H9 (cell line): ENCODE data around the gene PLXNA4. TPM values are rescaled to one million over a fixed set of nuclear protein-coding genes. Genes with fewer than 3 reads are reported as not detected.

Source experiments
- DNase-seq: peaks from one replicate; pipeline ENCODE4 v3.0.0-alpha.2; 2017
- H2AFZ ChIP-seq: one replicate; pipeline ENCODE4 v1.6.1; 2013; ENCODE audit warnings: mild to moderate bottlenecking, low read length, control low read depth, moderate library complexity
- H2AK5ac ChIP-seq: 2 replicates; pipeline ENCODE4 v1.6.1; 2013; ENCODE audit warnings: low read length, control low read depth, mixed read lengths; ENCODE audit not compliant: insufficient read length
- H2BK120ac ChIP-seq: one replicate; pipeline ENCODE4 v1.6.1; 2013; ENCODE audit warnings: low read depth, mild to moderate bottlenecking, low read length, control low read depth, inconsistent platforms; ENCODE audit not compliant: poor library complexity, severe bottlenecking
- H2BK12ac ChIP-seq: 2 replicates; pipeline ENCODE4 v1.6.1; 2013; ENCODE audit warnings: low read length, control low read depth, mixed read lengths, low read depth; ENCODE audit not compliant: insufficient read length
- H2BK15ac ChIP-seq: 2 replicates; pipeline ENCODE4 v1.6.1; 2013; ENCODE audit warnings: low read depth, low read length, control low read depth
- H2BK20ac ChIP-seq: one replicate; pipeline ENCODE4 v1.6.1; 2013; ENCODE audit warnings: low read depth, mild to moderate bottlenecking, low read length, control low read depth, inconsistent platforms; ENCODE audit not compliant: poor library complexity, severe bottlenecking
- H2BK5ac ChIP-seq: 2 replicates; pipeline ENCODE4 v1.6.1; 2013; ENCODE audit warnings: low read length, control low read depth, mixed read lengths; ENCODE audit not compliant: insufficient read length
- H3K14ac ChIP-seq: 2 replicates; pipeline ENCODE4 v1.6.1; 2013; ENCODE audit warnings: low read length, control low read depth; ENCODE audit not compliant: insufficient read depth
- H3K18ac ChIP-seq: 2 replicates; pipeline ENCODE4 v1.6.1; 2013; ENCODE audit warnings: low read depth, mild to moderate bottlenecking, mixed read lengths, low read length, control low read depth; ENCODE audit not compliant: insufficient read length
- H3K23ac ChIP-seq: 2 replicates; pipeline ENCODE4 v1.6.1; 2013; ENCODE audit warnings: low read length, control low read depth, mixed read lengths, low read depth; ENCODE audit not compliant: insufficient read length
- H3K23me2 ChIP-seq: 2 replicates; pipeline ENCODE4 v1.6.1; 2013; ENCODE audit warnings: low read depth, mild to moderate bottlenecking, mixed read lengths, low read length, control low read depth; ENCODE audit not compliant: insufficient read length, poor library complexity, severe bottlenecking
- H3K27ac ChIP-seq: 2 replicates; pipeline ENCODE4 v1.5.1; 2013; ENCODE audit warnings: low read length, control low read depth, mixed read lengths, low read depth; ENCODE audit not compliant: insufficient read length
- H3K27me3 ChIP-seq: 2 replicates; pipeline ENCODE4 v1.6.1; 2013; ENCODE audit warnings: low read length, control low read depth, inconsistent platforms; ENCODE audit not compliant: insufficient read depth
- H3K4ac ChIP-seq: 2 replicates; pipeline ENCODE4 v1.6.1; 2013; ENCODE audit warnings: low read depth, mild to moderate bottlenecking, control low read depth, inconsistent platforms, low read length, moderate library complexity
- H3K4me1 ChIP-seq: 2 replicates; pipeline ENCODE4 v1.6.1; 2013; ENCODE audit warnings: low read length, control low read depth, inconsistent platforms; ENCODE audit not compliant: insufficient read depth
- H3K4me2 ChIP-seq: 2 replicates; pipeline ENCODE4 v1.6.1; 2013; ENCODE audit warnings: low read length, control low read depth, mixed read lengths; ENCODE audit not compliant: insufficient read length, insufficient read depth
- H3K56ac ChIP-seq: 2 replicates; pipeline ENCODE4 v1.6.1; 2013; ENCODE audit warnings: low read depth, mild to moderate bottlenecking, mixed read lengths, low read length, control low read depth; ENCODE audit not compliant: insufficient read length
- H3K79me1 ChIP-seq: 2 replicates; pipeline ENCODE4 v1.6.1; 2013; ENCODE audit warnings: low read depth, mild to moderate bottlenecking, moderate library complexity, low read length, control low read depth, inconsistent platforms; ENCODE audit not compliant: insufficient read depth, poor library complexity, severe bottlenecking
- H3K79me2 ChIP-seq: 2 replicates; pipeline ENCODE4 v1.6.1; 2013; ENCODE audit warnings: low read length, control low read depth, inconsistent platforms; ENCODE audit not compliant: insufficient read depth
- H3K9ac ChIP-seq: 2 replicates; pipeline ENCODE4 v1.6.1; 2013; ENCODE audit warnings: low read length, control low read depth, mixed read lengths; ENCODE audit not compliant: insufficient read length; ENCODE audit errors: extremely low read depth
- H3K9me3 ChIP-seq: one replicate; pipeline ENCODE4 v1.6.1; 2013; ENCODE audit warnings: low read depth, low read length, inconsistent platforms; ENCODE audit not compliant: control insufficient read depth
- H3T11ph ChIP-seq: one replicate; pipeline ENCODE4 v1.6.1; 2013; ENCODE audit warnings: mild to moderate bottlenecking, low read length, control low read depth, inconsistent platforms
- H4K20me1 ChIP-seq: one replicate; pipeline ENCODE4 v1.6.1; 2013; ENCODE audit not compliant: control insufficient read depth, insufficient read length, insufficient read depth
- H4K5ac ChIP-seq: 2 replicates; pipeline ENCODE4 v1.6.1; 2013; ENCODE audit warnings: low read depth, mild to moderate bottlenecking, mixed read lengths, low read length, control low read depth; ENCODE audit not compliant: insufficient read length
- H4K8ac ChIP-seq: replicated peaks from 2 replicates; pipeline ENCODE4 v1.6.1; 2013; ENCODE audit warnings: low read length, control low read depth, mixed read lengths, low read depth; ENCODE audit not compliant: insufficient read length
- H4K91ac ChIP-seq: 2 replicates; pipeline ENCODE4 v1.6.1; 2013; ENCODE audit warnings: low read depth, mild to moderate bottlenecking, moderate library complexity, mixed read lengths, low read length, control low read depth; ENCODE audit not compliant: insufficient read length
- H3K27ac Mint-ChIP-seq, 3 experiments: 2 replicates in 2 of 3; 3 replicates in 1 of 3; pipeline ENCODE4 v1.8.0; 2020 to 2021; ENCODE audit warnings: mixed read lengths in 3 of 3, mild to moderate bottlenecking in 1 of 3, moderate library complexity in 1 of 3
- H3K27me3 Mint-ChIP-seq: 2 replicates; pipeline ENCODE4 v1.8.0; 2021; ENCODE audit warnings: low read depth, mild to moderate bottlenecking, moderate library complexity, mixed read lengths
- H3K36me3 Mint-ChIP-seq, 3 experiments: 2 replicates in 2 of 3; 3 replicates in 1 of 3; pipeline ENCODE4 v1.8.0; 2020 to 2021; ENCODE audit warnings: low read depth in 3 of 3, mixed read lengths in 3 of 3; ENCODE audit not compliant: insufficient read depth in 1 of 3
- H3K4me1 Mint-ChIP-seq, 2 experiments: 2 replicates each; pipeline ENCODE4 v1.8.0; 2020; ENCODE audit warnings: mixed read lengths in 2 of 2
- H3K4me3 Mint-ChIP-seq, 2 experiments: 2 replicates in 1 of 2; 3 replicates in 1 of 2; pipeline ENCODE4 v1.8.0; 2020 to 2021; ENCODE audit warnings: mild to moderate bottlenecking in 2 of 2, mixed read lengths in 2 of 2, moderate library complexity in 1 of 2
- H3K9me3 Mint-ChIP-seq, 2 experiments: 2 replicates in 1 of 2; 3 replicates in 1 of 2; pipeline ENCODE4 v1.8.0; 2020; ENCODE audit warnings: mild to moderate bottlenecking in 2 of 2, mixed read lengths in 2 of 2, moderate library complexity in 1 of 2
- WGBS: extraction: QIAGEN DNeasy Blood & Tissue Kit; methylation state at CpG from one replicate; pipeline ENCODE4 v1.1.7; 2013; ENCODE audit warnings: missing lambda C conversion rate, low lambda C conversion rate, mixed read lengths; ENCODE audit not compliant: insufficient read length; ENCODE audit errors: extremely low coverage; 5-methylcytosine and 5-hydroxymethylcytosine counted together
- total RNA-seq: library from RNA; stranded (reverse); gene quantifications from 2 replicates; pipeline ENCODE4 v1.2.1, GENCODE V29; 2021
- TF ChIP-seq, protein P1 (sequence below): fragments of 200-600 bp; sonication (generic); conservative IDR thresholded peaks from 3 replicates; pipeline ENCODE4 v1.8.0; 2021; ENCODE audit warnings: antibody characterized with exemption, mild to moderate bottlenecking

The PLXNA4 gene
- total RNA-seq, 1 experiment from 2014 or later: 0.35 TPM

DNA sequence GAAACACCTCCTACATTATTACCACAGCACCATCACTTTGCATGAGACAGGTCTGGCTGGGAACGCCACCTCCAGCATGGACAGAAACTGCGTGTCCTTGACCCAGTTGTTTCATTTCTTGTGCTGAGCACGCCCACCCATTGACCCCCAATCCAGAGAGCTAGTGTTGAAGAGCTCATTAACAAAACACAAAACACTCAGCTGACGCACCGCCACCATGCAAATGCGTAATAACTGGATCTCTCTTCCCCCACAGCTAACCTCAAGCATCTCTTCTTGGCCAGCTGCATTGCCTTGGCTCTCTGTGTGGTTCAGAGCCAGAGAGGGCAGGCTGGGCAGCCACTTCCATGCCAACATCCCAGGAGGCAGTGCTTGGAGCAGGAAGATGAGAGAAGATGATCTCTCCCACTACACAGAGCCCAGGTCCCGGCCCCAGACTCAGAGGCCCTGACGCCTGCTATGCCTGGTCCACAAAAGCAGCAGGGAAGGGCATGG lies 173.5 kb downstream of the PLXNA4 start:
- no peak overlapping the region for H2AFZ ChIP-seq
- TF ChIP-seq, protein P1, sequence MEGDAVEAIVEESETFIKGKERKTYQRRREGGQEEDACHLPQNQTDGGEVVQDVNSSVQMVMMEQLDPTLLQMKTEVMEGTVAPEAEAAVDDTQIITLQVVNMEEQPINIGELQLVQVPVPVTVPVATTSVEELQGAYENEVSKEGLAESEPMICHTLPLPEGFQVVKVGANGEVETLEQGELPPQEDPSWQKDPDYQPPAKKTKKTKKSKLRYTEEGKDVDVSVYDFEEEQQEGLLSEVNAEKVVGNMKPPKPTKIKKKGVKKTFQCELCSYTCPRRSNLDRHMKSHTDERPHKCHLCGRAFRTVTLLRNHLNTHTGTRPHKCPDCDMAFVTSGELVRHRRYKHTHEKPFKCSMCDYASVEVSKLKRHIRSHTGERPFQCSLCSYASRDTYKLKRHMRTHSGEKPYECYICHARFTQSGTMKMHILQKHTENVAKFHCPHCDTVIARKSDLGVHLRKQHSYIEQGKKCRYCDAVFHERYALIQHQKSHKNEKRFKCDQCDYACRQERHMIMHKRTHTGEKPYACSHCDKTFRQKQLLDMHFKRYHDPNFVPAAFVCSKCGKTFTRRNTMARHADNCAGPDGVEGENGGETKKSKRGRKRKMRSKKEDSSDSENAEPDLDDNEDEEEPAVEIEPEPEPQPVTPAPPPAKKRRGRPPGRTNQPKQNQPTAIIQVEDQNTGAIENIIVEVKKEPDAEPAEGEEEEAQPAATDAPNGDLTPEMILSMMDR: no peak
- H2BK12ac ChIP-seq: no peak overlapping the region
- no peak overlapping the region for H3K14ac ChIP-seq
- no peaks in the 10 kb centered on the region for H3K79me1 ChIP-seq
- H3K79me2 ChIP-seq: no peaks in the 10 kb centered on the region
- no peaks in the 10 kb centered on the region for H3K27me3 ChIP-seq
- no peak for DNase-seq
- H3K23ac ChIP-seq: no peak overlapping the region
- H3K27ac ChIP-seq: no peak overlapping the region
- no peaks in the 10 kb centered on the region for H3K23me2 ChIP-seq
- no CpG with 5 or more reads among the region's 8 CpGs for WGBS
- H3K4me2 ChIP-seq: no peak overlapping the region
- H3K4me1 ChIP-seq: peaks cover 5% of the 10 kb centered on the region; the same call in 1 of the 2 replicates
- no peaks in the 10 kb centered on the region for H3K9me3 Mint-ChIP-seq
- no peak overlapping the region for H2BK120ac ChIP-seq
- no peaks in the 10 kb centered on the region for H3K9me3 ChIP-seq
- no peak overlapping the region for H3K4ac ChIP-seq
- no peak overlapping the region for H3K56ac ChIP-seq
- H3K27ac Mint-ChIP-seq: no peak overlapping the region
- no peaks in the 10 kb centered on the region for H3K36me3 Mint-ChIP-seq
- H3K27me3 Mint-ChIP-seq: peaks cover 2% of the 10 kb centered on the region; the same call in 1 of the 2 replicates
- H2AK5ac ChIP-seq: no peak overlapping the region
- no peak overlapping the region for H3K9ac ChIP-seq
- H4K5ac ChIP-seq: no peak overlapping the region
- no peak overlapping the region for H2BK5ac ChIP-seq
- no peak overlapping the region for H3K4me3 Mint-ChIP-seq
- no peak overlapping the region for H3K18ac ChIP-seq
- H3K4me1 Mint-ChIP-seq: peaks cover 16 to 28% of the 10 kb centered on the region in 2 experiments
- H2BK20ac ChIP-seq: no peak overlapping the region
- no peak overlapping the region for H4K8ac ChIP-seq
- no peak overlapping the region for H4K91ac ChIP-seq
- H2BK15ac ChIP-seq: no peak overlapping the region
- no peaks in the 10 kb centered on the region for H4K20me1 ChIP-seq
- no peak overlapping the region for H3T11ph ChIP-seq
